ENCODE measurements around the gene HYCC1. TPM values are rescaled to one million over a fixed set of nuclear protein-coding genes. Genes with fewer than 3 reads are reported as not detected.

The HYCC1 gene
- total RNA-seq, 4 donors from 2014 or later, result 8.3 to 22.6 (median 12.7) TPM

DNA sequence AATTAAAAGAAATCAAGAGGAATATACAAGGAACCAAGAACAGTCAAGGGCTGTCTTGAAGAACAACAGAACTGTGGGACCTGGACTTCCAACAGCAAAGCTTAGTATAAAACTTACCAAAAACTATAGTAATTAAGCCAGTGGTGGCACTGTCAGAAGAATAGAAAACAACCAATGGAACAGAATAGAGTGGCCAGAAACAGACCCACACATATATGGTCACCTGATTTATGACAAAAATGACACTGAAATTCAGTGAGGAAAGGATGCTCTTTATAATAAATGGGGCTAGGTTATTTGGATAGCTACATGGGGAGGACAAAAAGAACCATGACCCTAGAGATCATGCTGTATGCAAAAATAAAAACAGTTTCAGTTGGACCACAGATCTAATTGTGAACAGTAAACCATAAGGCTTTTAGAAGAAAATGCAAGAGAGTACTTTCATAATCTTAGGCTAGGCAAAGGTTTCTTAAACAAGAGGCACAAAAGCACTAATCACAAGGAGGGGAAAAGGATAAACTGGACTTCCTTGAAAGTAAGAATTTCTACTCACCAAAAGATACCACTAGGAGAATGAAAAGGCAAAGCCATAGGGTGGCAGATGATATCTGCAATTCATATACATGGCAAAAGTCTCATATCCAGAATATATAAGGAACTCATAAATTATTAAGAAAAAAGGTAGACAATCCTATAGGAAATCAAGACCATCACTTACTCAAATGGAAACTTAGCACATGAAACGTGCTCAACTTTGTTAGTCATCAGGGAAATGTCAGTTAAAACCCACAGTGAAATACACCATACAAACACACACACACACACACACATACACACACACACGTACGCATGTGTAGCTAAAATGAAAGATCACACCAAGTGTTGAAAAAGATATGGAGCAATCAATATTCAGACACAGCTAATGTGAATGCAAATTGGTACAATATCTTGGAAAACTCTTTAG lies 20.8 kb downstream of the HYCC1 start:
- 94% methylated on average over 3 of the region's 3 CpGs for WGBS
- peaks cover 3% of the 10 kb centered on the region for H3K4me1 ChIP-seq

DNA sequence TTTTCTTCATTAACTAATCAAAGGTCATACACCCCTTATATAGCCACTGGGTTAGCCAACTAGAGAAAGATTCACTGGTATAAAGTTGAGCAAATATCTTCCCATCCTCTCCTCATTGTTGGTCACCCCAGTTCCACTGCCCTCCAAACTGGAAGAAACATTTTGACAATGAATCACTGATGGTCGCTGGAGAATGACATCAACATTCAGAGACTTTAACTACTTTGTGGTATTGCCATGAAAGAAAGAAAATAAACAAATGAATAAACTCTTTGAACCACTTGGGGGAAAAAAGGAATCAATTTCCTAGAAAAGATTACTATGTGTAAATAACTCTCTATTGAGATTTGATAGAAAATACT lies 23.4 kb downstream of the HYCC1 start:
- Histone ChIP-seq H3K9me3 (no peaks in the 10 kb centered on the region), H3K27me3 (no peaks in the 10 kb centered on the region), H3K4me3 (no peak overlapping the region), H3K36me3 (no peaks in the 10 kb centered on the region), H3K4me1 (no peaks in the 10 kb centered on the region), H3K27ac (no peak overlapping the region)
- WGBS, result 53% methylated on average over 1 of the region's 1 CpG
- TF ChIP-seq EP300 (IDR thresholded peaks at IDR 0.05) (no peak), POLR2A (IDR thresholded peaks at IDR 0.05) (no peak), POLR2AphosphoS5 (IDR thresholded peaks at IDR 0.05) (no peak)
- TF ChIP-seq, protein P1, sequence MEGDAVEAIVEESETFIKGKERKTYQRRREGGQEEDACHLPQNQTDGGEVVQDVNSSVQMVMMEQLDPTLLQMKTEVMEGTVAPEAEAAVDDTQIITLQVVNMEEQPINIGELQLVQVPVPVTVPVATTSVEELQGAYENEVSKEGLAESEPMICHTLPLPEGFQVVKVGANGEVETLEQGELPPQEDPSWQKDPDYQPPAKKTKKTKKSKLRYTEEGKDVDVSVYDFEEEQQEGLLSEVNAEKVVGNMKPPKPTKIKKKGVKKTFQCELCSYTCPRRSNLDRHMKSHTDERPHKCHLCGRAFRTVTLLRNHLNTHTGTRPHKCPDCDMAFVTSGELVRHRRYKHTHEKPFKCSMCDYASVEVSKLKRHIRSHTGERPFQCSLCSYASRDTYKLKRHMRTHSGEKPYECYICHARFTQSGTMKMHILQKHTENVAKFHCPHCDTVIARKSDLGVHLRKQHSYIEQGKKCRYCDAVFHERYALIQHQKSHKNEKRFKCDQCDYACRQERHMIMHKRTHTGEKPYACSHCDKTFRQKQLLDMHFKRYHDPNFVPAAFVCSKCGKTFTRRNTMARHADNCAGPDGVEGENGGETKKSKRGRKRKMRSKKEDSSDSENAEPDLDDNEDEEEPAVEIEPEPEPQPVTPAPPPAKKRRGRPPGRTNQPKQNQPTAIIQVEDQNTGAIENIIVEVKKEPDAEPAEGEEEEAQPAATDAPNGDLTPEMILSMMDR (IDR thresholded peaks at IDR 0.05), result no peak
- no peak for DNase-seq (ENCODE audit: low spot score in 2 of 2)

More for the DNA sequence above, 20.8 kb downstream of the HYCC1 start:
- no peaks in the 10 kb centered on the region for H3K9me3 ChIP-seq
- TF ChIP-seq, protein P1 (IDR thresholded peaks at IDR 0.05), result no peak
- H3K27ac ChIP-seq, result no peak overlapping the region
- no peak overlapping the region for H3K4me3 ChIP-seq
- no peaks in the 10 kb centered on the region for H3K36me3 ChIP-seq
- DNase-seq (ENCODE audit: low spot score in 2 of 2), result no peak
- no peaks in the 10 kb centered on the region for H3K27me3 ChIP-seq

DNA sequence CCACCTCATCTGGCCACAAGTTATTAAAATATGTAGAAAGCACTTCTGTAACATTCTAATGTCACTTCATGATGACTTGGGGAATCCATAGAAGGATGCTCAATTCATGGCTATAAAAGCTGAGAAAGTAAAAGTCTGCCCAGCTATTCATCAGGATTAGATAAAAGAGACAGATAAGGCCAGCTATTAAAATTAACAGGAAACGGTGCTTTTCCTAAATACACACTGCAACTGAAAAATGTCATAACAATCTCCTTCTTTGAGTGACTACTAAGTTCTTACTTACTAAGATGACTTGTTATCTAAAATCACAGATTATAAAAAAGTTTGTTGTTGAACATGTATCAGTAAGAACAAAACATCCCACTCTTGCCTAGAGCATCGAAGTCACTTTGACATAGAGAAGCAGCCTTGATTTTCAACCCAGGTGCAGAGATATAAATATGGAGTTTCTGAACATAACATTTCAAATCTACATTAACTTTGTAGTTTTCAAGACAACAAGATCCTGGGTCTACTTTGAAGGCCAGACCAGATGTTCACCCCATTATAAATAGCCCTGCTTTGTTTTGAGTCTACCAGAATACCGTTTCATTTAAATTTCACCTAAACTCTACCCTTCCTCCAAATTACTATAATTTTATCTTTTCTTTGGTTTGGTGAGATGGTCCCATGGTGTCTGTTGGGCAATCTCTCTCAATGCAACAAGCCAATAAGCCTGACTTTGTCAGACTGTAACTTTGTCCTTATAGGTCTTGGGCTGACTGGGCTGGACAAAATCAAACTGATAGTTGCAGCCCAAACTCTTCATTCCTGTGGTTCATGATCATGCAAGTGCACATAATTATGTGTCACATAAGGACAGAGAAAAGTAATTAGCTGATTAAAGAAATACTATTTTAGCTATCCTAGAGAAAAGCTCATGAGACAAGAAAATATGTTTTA lies 24.0 kb downstream of the HYCC1 start:
- WGBS, result 79% methylated on average over 3 of the region's 3 CpGs
- no peaks in the 10 kb centered on the region for H3K27me3 ChIP-seq

DNA sequence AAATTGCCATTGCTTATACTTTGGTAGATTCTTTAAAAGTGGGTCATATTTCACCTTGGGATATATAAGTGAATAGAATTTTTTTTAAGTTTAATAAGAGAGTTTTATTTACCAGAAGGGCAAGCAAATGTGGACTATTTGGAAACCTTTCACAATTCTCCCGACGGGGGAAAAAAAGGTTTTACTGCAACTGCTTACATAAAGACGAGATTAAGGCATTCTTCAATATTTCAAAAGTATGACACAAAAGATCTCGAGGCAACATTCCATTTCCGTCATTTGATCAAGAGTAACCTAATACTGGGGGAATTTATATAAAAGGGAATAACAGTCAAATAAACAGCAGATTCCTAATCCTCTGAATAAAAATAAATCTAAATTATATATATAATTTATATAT lies 28.5 kb downstream of the HYCC1 start:
- TF ChIP-seq POLR2AphosphoS5 (IDR thresholded peaks at IDR 0.05) (no peak), POLR2A (IDR thresholded peaks at IDR 0.05) (no peak), EP300 (IDR thresholded peaks at IDR 0.05) (no peak)
- TF ChIP-seq, protein P1 (IDR thresholded peaks at IDR 0.05), result no peak
- DNase-seq (ENCODE audit: low spot score in 2 of 2), result no peak
- WGBS, result 81% methylated on average over 5 of the region's 5 CpGs
- H3K36me3 ChIP-seq, result no peaks in the 10 kb centered on the region
- H3K4me3 ChIP-seq, result no peak overlapping the region
- H3K4me1 ChIP-seq, result no peaks in the 10 kb centered on the region
- H3K27me3 ChIP-seq, result no peaks in the 10 kb centered on the region
- no peaks in the 10 kb centered on the region for H3K9me3 ChIP-seq
- no peak overlapping the region for H3K27ac ChIP-seq

More for the DNA sequence above, 24.0 kb downstream of the HYCC1 start:
- no peaks in the 10 kb centered on the region for H3K9me3 ChIP-seq
- no peaks in the 10 kb centered on the region for H3K36me3 ChIP-seq
- no peak overlapping the region for H3K4me3 ChIP-seq
- DNase-seq (ENCODE audit: low spot score in 2 of 2), result no peak
- no peaks in the 10 kb centered on the region for H3K4me1 ChIP-seq
- H3K27ac ChIP-seq, result no peak overlapping the region
- TF ChIP-seq, protein P1 (IDR thresholded peaks at IDR 0.05), result no peak
- TF ChIP-seq POLR2AphosphoS5 (IDR thresholded peaks at IDR 0.05) (no peak), POLR2A (IDR thresholded peaks at IDR 0.05) (no peak), EP300 (IDR thresholded peaks at IDR 0.05) (no peak)

All from suprapubic skin (tissue), 4 donors.